Parathyroid adenoma (tissue), 2 donors: ENCODE results near the gene USP46.

Source experiments
- H2AFZ ChIP-seq: fragments of 300-600 bp; sonication (generic); one replicate; pipeline ENCODE4 v1.7.0; 2017; ENCODE audit warnings: antibody characterized with exemption, mild to moderate bottlenecking
- H3K27ac ChIP-seq: fragments of 300-600 bp; sonication (generic); one replicate; pipeline ENCODE4 v1.7.0; 2017
- H3K27me3 ChIP-seq: fragments of 300-600 bp; sonication (generic); one replicate; pipeline ENCODE4 v1.7.0; 2017; ENCODE audit warnings: low read length; ENCODE audit not compliant: control insufficient read depth, insufficient read depth
- H3K36me3 ChIP-seq: fragments of 300-600 bp; sonication (generic); one replicate; pipeline ENCODE4 v1.7.0; 2017; ENCODE audit warnings: low read length; ENCODE audit not compliant: control insufficient read depth, insufficient read depth
- H3K4me1 ChIP-seq: fragments of 300-600 bp; sonication (generic); one replicate; pipeline ENCODE4 v1.7.0; 2017; ENCODE audit warnings: control low read depth
- H3K4me2 ChIP-seq: fragments of 300-600 bp; sonication (generic); one replicate; pipeline ENCODE4 v1.7.0; 2017; ENCODE audit warnings: low read length
- H3K4me3 ChIP-seq: fragments of 300-600 bp; sonication (generic); one replicate; pipeline ENCODE4 v1.7.0; 2017; ENCODE audit warnings: low read depth, low read length
- H3K79me2 ChIP-seq: fragments of 300-600 bp; sonication (generic); one replicate; pipeline ENCODE4 v1.7.0; 2017; ENCODE audit warnings: control low read depth
- H3K9ac ChIP-seq: fragments of 300-600 bp; sonication (generic); one replicate; pipeline ENCODE4 v1.7.0; 2017; ENCODE audit warnings: mild to moderate bottlenecking
- H3K9me3 ChIP-seq: fragments of 300-600 bp; sonication (generic); one replicate; pipeline ENCODE4 v1.7.0; 2017; ENCODE audit warnings: low read length; ENCODE audit not compliant: control insufficient read depth
- CTCF ChIP-seq: fragments of 300-600 bp; sonication (generic); IDR thresholded peaks from one replicate; pipeline ENCODE4 v1.7.0; 2017; ENCODE audit warnings: antibody characterized with exemption, mild to moderate bottlenecking
- donor health status: primary hyperparathyroidism.

The USP46 gene

GRCh38 chr4:52685316-52685715 lies 26.2 kb upstream of the USP46 start:
- H3K4me3 ChIP-seq: no peak overlapping the region
- H3K79me2 ChIP-seq: no peaks in the 10 kb centered on the region
- no peaks in the 10 kb centered on the region for H3K9me3 ChIP-seq
- H3K9ac ChIP-seq: no peak overlapping the region
- no peaks in the 10 kb centered on the region for H3K36me3 ChIP-seq
- H3K27ac ChIP-seq: no peak overlapping the region
- no peak for TF ChIP-seq CTCF
- H3K4me2 ChIP-seq: no peak overlapping the region
- no peaks in the 10 kb centered on the region for H3K27me3 ChIP-seq
- no peaks in the 10 kb centered on the region for H3K4me1 ChIP-seq
- no peak overlapping the region for H2AFZ ChIP-seq

- H3K27ac ChIP-seq: no peak overlapping the region
- no peak for TF ChIP-seq CTCF
- no peaks in the 10 kb centered on the region for H3K79me2 ChIP-seq
- no peak overlapping the region for H3K4me3 ChIP-seq
- H3K4me1 ChIP-seq: no peaks in the 10 kb centered on the region
- H3K4me2 ChIP-seq: no peak overlapping the region
- H3K9me3 ChIP-seq: no peaks in the 10 kb centered on the region
- H3K36me3 ChIP-seq: no peaks in the 10 kb centered on the region
- no peaks in the 10 kb centered on the region for H3K27me3 ChIP-seq
- H2AFZ ChIP-seq: no peak overlapping the region
- H3K9ac ChIP-seq: no peak overlapping the region
Observed at GRCh38 chr4:52684896-52685295, 25.8 kb upstream of the USP46 start.

DNA sequence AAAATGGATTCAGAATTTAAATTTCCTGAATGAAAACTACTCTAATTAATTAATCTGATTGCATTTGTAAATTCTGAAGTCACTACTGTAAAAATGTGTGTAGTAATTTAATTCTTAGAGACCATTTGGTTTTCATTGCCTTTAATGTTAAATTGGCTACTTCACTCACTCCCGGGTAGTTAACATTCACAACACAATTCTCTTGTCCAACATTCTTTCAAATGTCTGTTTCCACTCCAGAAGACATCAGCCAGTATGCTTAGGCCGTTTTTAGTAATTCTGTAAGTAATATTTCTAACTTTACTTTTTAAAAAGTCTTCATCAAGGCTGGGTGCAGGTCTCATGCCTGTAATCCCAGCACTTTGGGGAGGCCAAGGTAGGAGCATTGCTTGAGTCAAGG lies 21.3 kb upstream of the USP46 start:
- H3K27ac ChIP-seq: no peak overlapping the region
- TF ChIP-seq CTCF: no peak
- no peaks in the 10 kb centered on the region for H3K9me3 ChIP-seq
- no peak overlapping the region for H3K9ac ChIP-seq
- H3K4me1 ChIP-seq: peaks cover under 1% of the 10 kb centered on the region
- no peak overlapping the region for H2AFZ ChIP-seq
- H3K36me3 ChIP-seq: no peaks in the 10 kb centered on the region
- H3K4me2 ChIP-seq: no peak overlapping the region
- no peaks in the 10 kb centered on the region for H3K79me2 ChIP-seq
- no peaks in the 10 kb centered on the region for H3K27me3 ChIP-seq
- no peak overlapping the region for H3K4me3 ChIP-seq

GRCh38 chr4:52676536-52676935 lies 17.4 kb upstream of the USP46 start:
- Histone ChIP-seq H3K9ac (no peak overlapping the region), H3K79me2 (no peaks in the 10 kb centered on the region), H3K36me3 (no peaks in the 10 kb centered on the region), H3K27me3 (no peaks in the 10 kb centered on the region), H3K4me1 (peaks cover 3% of the 10 kb centered on the region), H3K4me3 (no peak overlapping the region), H3K4me2 (no peak overlapping the region), H3K27ac (no peak overlapping the region), H2AFZ (no peak overlapping the region), H3K9me3 (no peaks in the 10 kb centered on the region)
- no peak for TF ChIP-seq CTCF

DNA sequence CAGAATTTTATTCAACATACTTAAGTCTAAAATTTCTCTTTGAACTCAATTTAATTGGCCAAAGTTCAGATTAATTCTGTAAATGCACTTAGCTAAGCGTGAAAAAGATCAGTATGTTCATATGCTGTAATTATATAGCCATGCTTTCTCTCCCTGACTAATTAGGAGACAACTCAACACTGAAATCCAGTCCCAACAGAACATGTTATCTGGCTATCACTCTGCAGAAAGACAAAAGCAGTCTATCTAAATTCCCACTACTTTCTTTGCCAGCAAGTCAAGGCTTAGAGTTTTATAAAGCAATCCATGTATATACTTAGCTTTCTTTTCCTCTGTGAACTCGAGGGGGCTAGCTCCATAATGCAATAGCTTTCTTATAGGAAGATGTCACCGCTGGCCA lies 16.0 kb upstream of the USP46 start:
- no peak overlapping the region for H3K27ac ChIP-seq
- no peak overlapping the region for H2AFZ ChIP-seq
- no peak overlapping the region for H3K4me2 ChIP-seq
- peaks cover 3% of the 10 kb centered on the region for H3K4me1 ChIP-seq
- no peak overlapping the region for H3K9ac ChIP-seq
- no peaks in the 10 kb centered on the region for H3K36me3 ChIP-seq
- H3K27me3 ChIP-seq: no peaks in the 10 kb centered on the region
- H3K79me2 ChIP-seq: no peaks in the 10 kb centered on the region
- H3K9me3 ChIP-seq: no peaks in the 10 kb centered on the region
- no peak for TF ChIP-seq CTCF
- H3K4me3 ChIP-seq: no peak overlapping the region
